Activated gamma-delta T cell treated with anti-CD3 and anti-CD28 coated beads, Interleukin-2, amount 50 U/mL, for 16 hours (primary cell): ENCODE measurements around the gene LGALS13.
"Not testable (repeated sequence)": the region's sequence is repeated elsewhere in the genome, so short reads cannot be mapped to it uniquely, and the experiment has no call there.

Experiments used
- DNase-seq: peaks from one replicate; pipeline ENCODE4 v3.0.0-alpha.2; 2020; ENCODE audit warnings: low read depth

Gene LGALS13

GRCh38 chr19:39617745-39618144 lies 15.4 kb downstream of the LGALS13 start:
- DNase-seq: no peak

DNA sequence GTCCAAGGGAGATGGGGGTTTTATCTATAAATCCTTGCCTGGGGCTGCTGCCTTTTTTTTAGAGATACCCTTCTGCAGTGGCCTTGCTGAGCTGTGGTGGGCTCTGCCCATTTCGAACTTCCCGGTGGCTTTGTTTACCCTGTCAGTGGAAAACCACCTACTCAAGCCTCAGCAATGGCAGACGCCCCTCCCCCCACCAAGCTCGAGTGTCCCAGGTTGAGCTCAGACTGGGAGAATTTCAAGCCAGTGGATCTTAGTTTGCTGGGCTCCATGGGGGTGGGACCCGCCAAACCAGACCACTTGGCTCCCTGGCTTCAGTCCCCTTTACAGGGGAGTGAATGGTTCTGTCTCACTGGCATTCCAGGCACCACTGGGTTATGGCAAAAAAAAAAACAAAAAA lies 21.6 kb downstream of the LGALS13 start:
- no peak for DNase-seq

- DNase-seq: not testable (repeated sequence)
Measured at GRCh38 chr19:39627631-39628030, 25.3 kb downstream of the LGALS13 start.

DNA sequence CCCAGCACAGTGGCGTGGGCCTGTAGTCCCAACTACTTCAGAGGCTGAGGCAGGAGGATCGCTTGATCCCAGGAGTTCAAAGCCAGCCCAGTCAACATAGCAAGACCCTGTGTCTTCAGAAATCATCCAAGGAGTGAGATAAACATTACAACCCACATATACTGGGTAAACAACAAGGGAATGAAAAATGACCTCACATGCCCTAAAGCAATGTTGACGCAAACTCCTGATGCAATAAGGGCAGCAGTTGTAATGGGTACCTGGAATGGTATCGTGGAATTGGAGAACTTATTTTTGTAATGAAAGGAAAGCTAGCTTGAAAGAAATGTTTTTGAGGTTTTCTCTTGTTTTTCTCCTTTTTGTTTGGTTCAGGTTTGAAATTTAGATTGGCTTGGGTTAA lies 28.9 kb downstream of the LGALS13 start:
- no peak for DNase-seq

GRCh38 chr19:39631626-39632025 lies 29.3 kb downstream of the LGALS13 start:
- no peak for DNase-seq

- no peak for DNase-seq
Measured at GRCh38 chr19:39637891-39638290, 35.6 kb downstream of the LGALS13 start.

DNA sequence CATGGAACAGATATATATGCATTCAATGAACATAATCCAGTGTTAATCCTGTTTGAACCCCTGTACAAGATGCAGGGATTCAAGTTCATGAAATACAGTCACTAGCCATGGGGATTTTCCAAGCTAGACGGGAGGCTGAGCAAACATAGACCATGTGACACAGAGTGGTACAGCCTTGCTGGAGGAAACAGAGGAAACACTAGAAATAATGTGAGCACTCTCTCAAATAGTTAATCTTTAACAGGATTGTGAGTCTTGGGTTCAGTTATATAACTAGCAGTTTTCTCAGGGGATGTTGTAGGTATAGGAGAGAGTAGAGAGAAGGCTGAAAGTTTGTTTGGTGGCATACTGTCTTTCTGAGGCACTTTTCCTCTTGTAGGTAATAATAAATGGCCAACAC lies 39.4 kb downstream of the LGALS13 start:
- no peak for DNase-seq

- DNase-seq: no peak
Measured at GRCh38 chr19:39643591-39643990, 41.3 kb downstream of the LGALS13 start.

- DNase-seq: no peak
Measured at GRCh38 chr19:39645800-39646411, 43.6 kb downstream of the LGALS13 start.

DNA sequence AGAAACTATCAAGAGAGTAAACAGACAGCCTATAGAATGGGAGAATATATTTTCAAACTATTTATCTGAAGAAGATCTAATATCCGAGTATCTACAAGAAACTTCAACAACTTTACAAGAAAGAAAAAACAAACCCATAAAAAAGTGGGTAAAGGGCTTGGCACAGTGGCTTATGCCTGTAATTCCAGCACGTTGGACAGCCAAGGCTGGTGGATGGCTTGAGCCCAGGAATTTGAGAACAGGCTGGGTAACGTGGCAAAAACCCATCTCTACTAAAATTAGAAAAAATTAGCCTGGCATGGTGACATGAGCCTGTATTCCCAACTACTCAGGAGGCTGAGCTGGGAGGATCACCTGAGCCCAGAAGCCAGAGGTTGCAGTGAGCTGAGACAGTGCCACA lies 45.6 kb downstream of the LGALS13 start:
- DNase-seq: no peak

DNA sequence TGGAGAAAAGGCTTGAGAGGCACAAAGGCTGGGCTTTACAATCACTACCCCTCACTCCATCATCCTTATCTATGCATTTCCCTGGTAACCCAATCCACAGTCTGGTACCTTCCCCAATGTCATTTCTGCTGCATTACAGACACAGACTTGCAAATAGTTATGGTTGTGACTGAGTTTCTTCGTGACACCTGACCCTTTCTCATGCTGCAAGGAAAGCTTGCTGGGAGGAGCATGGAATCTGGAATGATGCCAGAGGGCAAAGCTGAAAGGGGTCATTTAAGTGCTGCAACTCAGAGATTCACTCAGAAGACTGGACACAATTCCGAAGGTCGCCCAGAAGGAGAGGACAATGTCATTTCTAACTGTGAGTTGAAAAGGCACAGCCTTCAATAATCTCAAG lies 53.3 kb downstream of the LGALS13 start, which contains the start of gene LGALS16:
Gene LGALS16 (plus strand): TSS at position 301 of the 400 bp plus-strand sequence. CDS start 49 bp downstream, at position 350.
- no peak for DNase-seq
